Mammary epithelial cell (primary cell): ENCODE results near the gene COX4I2.

ENCODE experiments used
- EZH2 ChIP-seq: IDR thresholded peaks from 2 replicates; pipeline ENCODE4 v1.6.1; 2012; ENCODE audit warnings: low read length, inconsistent platforms, borderline replicate concordance
- TF ChIP-seq, protein P1 (sequence below), 2 donors: IDR thresholded peaks in 1 of 2; conservative IDR thresholded peaks in 1 of 2; 2 replicates each; pipeline ENCODE4 v1.5.1; 2011 to 2012; ENCODE audit warnings: inconsistent platforms in 2 of 2, low read length in 2 of 2, mild to moderate bottlenecking in 2 of 2, control low read depth in 1 of 2, low read depth in 1 of 2; ENCODE audit not compliant: insufficient read depth in 1 of 2; ENCODE audit errors: extremely low read depth in 1 of 2

DNA sequence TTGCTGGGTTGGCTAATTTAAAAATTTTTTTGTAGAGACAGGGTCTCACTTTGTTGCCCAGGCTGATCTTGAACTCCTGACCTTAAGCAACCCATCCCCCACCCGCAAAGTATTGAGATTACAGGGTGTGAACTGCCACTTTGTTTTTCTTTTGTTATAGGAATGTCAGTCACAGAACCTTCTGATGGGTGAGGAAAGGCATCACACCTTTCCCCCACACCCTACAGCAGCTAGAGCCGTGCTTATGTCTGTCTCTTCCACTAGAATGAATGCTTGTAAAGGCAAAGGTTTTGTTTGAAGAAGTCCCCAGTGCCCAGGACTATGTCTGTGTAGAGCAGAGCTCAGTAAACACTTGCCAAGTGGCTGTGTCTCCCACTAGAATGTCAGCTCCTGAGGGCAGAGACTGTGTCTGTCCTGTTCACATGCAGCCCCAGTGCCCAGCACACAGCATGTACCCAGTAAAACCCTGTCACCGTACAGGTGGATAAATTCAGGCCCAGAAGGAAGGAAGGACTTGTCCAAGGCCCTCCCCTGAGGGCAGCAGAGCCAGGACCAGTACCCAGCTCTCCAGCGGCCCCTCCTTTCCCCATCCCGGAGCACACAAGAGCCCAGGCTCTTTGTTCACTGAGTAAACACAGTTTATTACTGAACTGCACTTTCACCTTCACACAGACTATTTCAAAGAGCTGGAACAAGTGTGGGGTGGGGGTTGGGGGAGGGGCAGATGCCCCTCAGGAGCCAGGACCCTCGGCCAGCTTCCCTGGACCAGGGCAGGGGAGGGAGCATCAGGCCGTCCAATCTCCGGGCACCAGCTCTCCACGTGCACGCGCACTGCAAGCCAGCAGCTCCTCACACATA lies 26.4 kb downstream of the COX4I2 start:
- TF ChIP-seq, protein P1, sequence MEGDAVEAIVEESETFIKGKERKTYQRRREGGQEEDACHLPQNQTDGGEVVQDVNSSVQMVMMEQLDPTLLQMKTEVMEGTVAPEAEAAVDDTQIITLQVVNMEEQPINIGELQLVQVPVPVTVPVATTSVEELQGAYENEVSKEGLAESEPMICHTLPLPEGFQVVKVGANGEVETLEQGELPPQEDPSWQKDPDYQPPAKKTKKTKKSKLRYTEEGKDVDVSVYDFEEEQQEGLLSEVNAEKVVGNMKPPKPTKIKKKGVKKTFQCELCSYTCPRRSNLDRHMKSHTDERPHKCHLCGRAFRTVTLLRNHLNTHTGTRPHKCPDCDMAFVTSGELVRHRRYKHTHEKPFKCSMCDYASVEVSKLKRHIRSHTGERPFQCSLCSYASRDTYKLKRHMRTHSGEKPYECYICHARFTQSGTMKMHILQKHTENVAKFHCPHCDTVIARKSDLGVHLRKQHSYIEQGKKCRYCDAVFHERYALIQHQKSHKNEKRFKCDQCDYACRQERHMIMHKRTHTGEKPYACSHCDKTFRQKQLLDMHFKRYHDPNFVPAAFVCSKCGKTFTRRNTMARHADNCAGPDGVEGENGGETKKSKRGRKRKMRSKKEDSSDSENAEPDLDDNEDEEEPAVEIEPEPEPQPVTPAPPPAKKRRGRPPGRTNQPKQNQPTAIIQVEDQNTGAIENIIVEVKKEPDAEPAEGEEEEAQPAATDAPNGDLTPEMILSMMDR (conservative IDR thresholded peaks at IDR 0.05 in 1 of 2, IDR thresholded peaks at IDR 0.05 in 1 of 2; ENCODE audit: extremely low read depth in 1 of 2, insufficient read depth in 1 of 2, low read depth in 1 of 2, low read length in 2 of 2) = no peak
- no peak for TF ChIP-seq EZH2
